IPS-20b (cell line): ENCODE measurements around the gene MRPL36.

ENCODE experiments used
- H3K27ac ChIP-seq: one replicate; pipeline ENCODE4 v1.5.1; 2013; ENCODE audit warnings: low read length
- H3K27me3 ChIP-seq: 2 replicates; pipeline ENCODE4 v1.6.1; 2013; ENCODE audit warnings: mild to moderate bottlenecking, low read length, inconsistent platforms; ENCODE audit not compliant: insufficient read depth
- H3K36me3 ChIP-seq: 2 replicates; pipeline ENCODE4 v1.6.1; 2013; ENCODE audit warnings: low read depth, mild to moderate bottlenecking, inconsistent platforms, low read length, moderate library complexity; ENCODE audit not compliant: insufficient read depth
- H3K4me1 ChIP-seq: 2 replicates; pipeline ENCODE4 v1.6.1; 2013; ENCODE audit warnings: mild to moderate bottlenecking, control low read depth, inconsistent platforms, low read length, moderate library complexity; ENCODE audit not compliant: insufficient read depth
- H3K4me3 ChIP-seq: 2 replicates; pipeline ENCODE4 v1.5.1; 2013; ENCODE audit warnings: mild to moderate bottlenecking, low read length, inconsistent platforms
- H3K9ac ChIP-seq: 2 replicates; pipeline ENCODE4 v1.6.1; 2013; ENCODE audit warnings: low read depth, mild to moderate bottlenecking, inconsistent platforms, low read length, moderate library complexity
- H3K9me3 ChIP-seq: 2 replicates; pipeline ENCODE4 v1.6.1; 2013; ENCODE audit warnings: mild to moderate bottlenecking, low read depth, low read length, inconsistent platforms; ENCODE audit not compliant: insufficient read depth

MRPL36 gene

GRCh38 chr5:1762121-1762882 is 37.3 kb downstream of the MRPL36 start:
- Histone ChIP-seq H3K36me3 (no peaks in the 10 kb centered on the region), H3K4me3 (no peak overlapping the region), H3K9me3 (no peaks in the 10 kb centered on the region), H3K27me3 (no peaks in the 10 kb centered on the region), H3K9ac (no peak overlapping the region), H3K4me1 (no peaks in the 10 kb centered on the region), H3K27ac (no peak overlapping the region)

GRCh38 chr5:1761453-1761755 is 38.2 kb downstream of the MRPL36 start:
- no peaks in the 10 kb centered on the region for H3K9me3 ChIP-seq

GRCh38 chr5:1760656-1761452 is 38.8 kb downstream of the MRPL36 start:
- no peaks in the 10 kb centered on the region for H3K36me3 ChIP-seq
- H3K27ac ChIP-seq: no peak overlapping the region
- no peak overlapping the region for H3K9ac ChIP-seq
- peaks cover 4% of the 10 kb centered on the region; the same call in 1 of the 2 replicates for H3K4me1 ChIP-seq
- no peaks in the 10 kb centered on the region for H3K27me3 ChIP-seq
- no peaks in the 10 kb centered on the region for H3K9me3 ChIP-seq
- no peak overlapping the region for H3K4me3 ChIP-seq

More at GRCh38 chr5:1761453-1761755, 38.2 kb downstream of the MRPL36 start:
- no peaks in the 10 kb centered on the region for H3K27me3 ChIP-seq
- H3K4me3 ChIP-seq: no peak overlapping the region
- no peak overlapping the region for H3K27ac ChIP-seq
- H3K9ac ChIP-seq: no peak overlapping the region
- no peaks in the 10 kb centered on the region; the same call in 1 of the 2 replicates for H3K4me1 ChIP-seq
- H3K36me3 ChIP-seq: no peaks in the 10 kb centered on the region

GRCh38 chr5:1760231-1760630 is 39.4 kb downstream of the MRPL36 start:
- no peaks in the 10 kb centered on the region for H3K27me3 ChIP-seq
- H3K4me1 ChIP-seq: peaks cover 4% of the 10 kb centered on the region; the same call in 1 of the 2 replicates
- H3K9ac ChIP-seq: no peak overlapping the region
- H3K36me3 ChIP-seq: no peaks in the 10 kb centered on the region
- no peak overlapping the region for H3K4me3 ChIP-seq
- no peak overlapping the region for H3K27ac ChIP-seq
- no peaks in the 10 kb centered on the region for H3K9me3 ChIP-seq

- no peaks in the 10 kb centered on the region for H3K9me3 ChIP-seq
- H3K27ac ChIP-seq: no peak overlapping the region
- no peak overlapping the region for H3K4me3 ChIP-seq
- no peaks in the 10 kb centered on the region for H3K36me3 ChIP-seq
- H3K27me3 ChIP-seq: no peaks in the 10 kb centered on the region
- peaks cover 4% of the 10 kb centered on the region; the same call in 1 of the 2 replicates for H3K4me1 ChIP-seq
- H3K9ac ChIP-seq: no peak overlapping the region
Observed at GRCh38 chr5:1759378-1759970, 40.2 kb downstream of the MRPL36 start.

GRCh38 chr5:1758574-1758973 is 41.1 kb downstream of the MRPL36 start:
- Histone ChIP-seq H3K9me3 (no peaks in the 10 kb centered on the region), H3K27me3 (no peaks in the 10 kb centered on the region), H3K9ac (no peak overlapping the region), H3K36me3 (no peaks in the 10 kb centered on the region), H3K4me3 (no peak overlapping the region), H3K4me1 (peaks cover 4% of the 10 kb centered on the region; the same call in 1 of the 2 replicates), H3K27ac (no peak overlapping the region)

- H3K27me3 ChIP-seq: no peaks in the 10 kb centered on the region
- H3K27ac ChIP-seq: no peak overlapping the region
- no peak overlapping the region for H3K9ac ChIP-seq
- H3K4me3 ChIP-seq: no peak overlapping the region
- no peaks in the 10 kb centered on the region for H3K36me3 ChIP-seq
- H3K4me1 ChIP-seq: peaks cover 4% of the 10 kb centered on the region; the same call in 1 of the 2 replicates
- no peaks in the 10 kb centered on the region for H3K9me3 ChIP-seq
Observed at GRCh38 chr5:1757511-1757910, 42.1 kb downstream of the MRPL36 start.

- H3K36me3 ChIP-seq: no peaks in the 10 kb centered on the region
- H3K9ac ChIP-seq: no peak overlapping the region
- H3K27ac ChIP-seq: no peak overlapping the region
- H3K9me3 ChIP-seq: no peaks in the 10 kb centered on the region
- H3K4me1 ChIP-seq: peaks cover 4% of the 10 kb centered on the region; the same call in 1 of the 2 replicates
- no peak overlapping the region for H3K4me3 ChIP-seq
- H3K27me3 ChIP-seq: no peaks in the 10 kb centered on the region
Observed at GRCh38 chr5:1756481-1756880, 43.2 kb downstream of the MRPL36 start.

- no peak overlapping the region for H3K9ac ChIP-seq
- no peak overlapping the region for H3K4me3 ChIP-seq
- no peaks in the 10 kb centered on the region for H3K36me3 ChIP-seq
- no peaks in the 10 kb centered on the region for H3K9me3 ChIP-seq
- H3K27me3 ChIP-seq: no peaks in the 10 kb centered on the region
- H3K4me1 ChIP-seq: peaks cover 4% of the 10 kb centered on the region; the same call in 1 of the 2 replicates
- H3K27ac ChIP-seq: no peak overlapping the region
Observed at GRCh38 chr5:1755321-1755949, 44.2 kb downstream of the MRPL36 start.

GRCh38 chr5:1754531-1755220 is 45.0 kb downstream of the MRPL36 start:
- peaks cover 4% of the 10 kb centered on the region; the same call in 1 of the 2 replicates for H3K4me1 ChIP-seq
- no peaks in the 10 kb centered on the region for H3K27me3 ChIP-seq
- no peak overlapping the region for H3K4me3 ChIP-seq
- no peak overlapping the region for H3K27ac ChIP-seq
- H3K36me3 ChIP-seq: no peaks in the 10 kb centered on the region
- no peak overlapping the region for H3K9ac ChIP-seq
- no peaks in the 10 kb centered on the region for H3K9me3 ChIP-seq

GRCh38 chr5:1753490-1753889 is 46.1 kb downstream of the MRPL36 start:
- Histone ChIP-seq H3K9me3 (no peaks in the 10 kb centered on the region), H3K9ac (no peak overlapping the region), H3K4me3 (no peak overlapping the region), H3K36me3 (no peaks in the 10 kb centered on the region), H3K27ac (no peak overlapping the region), H3K27me3 (no peaks in the 10 kb centered on the region), H3K4me1 (peaks cover 4% of the 10 kb centered on the region; the same call in 1 of the 2 replicates)
